Heart right ventricle (tissue), 16 donors: ENCODE results near the gene NCKAP5. TPM values are rescaled to one million over a fixed set of nuclear protein-coding genes. Genes with fewer than 3 reads are reported as not detected.

Source experiments
- ATAC-seq, 8 donors: fragments of 200-7000 bp; cut with Tn5 transposase; one replicate each; pipeline ENCODE4 v1.9.1; 2020; ENCODE audit warnings: mild to moderate bottlenecking in 8 of 8, moderate library complexity in 8 of 8, moderate number of reproducible peaks in 1 of 8
- DNase-seq, 2 donors: peaks; one replicate each; pipeline ENCODE4 v3.0.0-alpha.2; 2020
- H3K27ac ChIP-seq, 10 donors: fragments of 200-600 bp; sonication (generic) in 2 of 10; one replicate each; pipeline versions ENCODE4 v1.5.0 to v1.8.0; 2020 to 2022; ENCODE audit warnings: mild to moderate bottlenecking in 3 of 10
- H3K27me3 ChIP-seq, 7 donors: fragments of 200-600 bp; one replicate each; pipeline ENCODE4 v1.8.0; 2021 to 2022; ENCODE audit warnings: mild to moderate bottlenecking in 2 of 7
- H3K36me3 ChIP-seq, 9 donors: fragments of 200-600 bp; sonication (generic) in 1 of 9; one replicate each; pipeline versions ENCODE4 v1.5.0 to v1.8.0; 2020 to 2022; ENCODE audit warnings: mild to moderate bottlenecking in 2 of 9
- H3K4me1 ChIP-seq, 9 donors: fragments of 200-600 bp; sonication (generic) in 1 of 9; one replicate each; pipeline versions ENCODE4 v1.5.0 to v1.8.0; 2020 to 2022; ENCODE audit warnings: mild to moderate bottlenecking in 4 of 9
- H3K4me3 ChIP-seq, 10 donors: fragments of 200-600 bp; sonication (generic) in 2 of 10; one replicate each; pipeline versions ENCODE4 v1.5.0 to v1.8.0; 2020 to 2022; ENCODE audit warnings: mild to moderate bottlenecking in 7 of 10, moderate library complexity in 2 of 10
- H3K9me3 ChIP-seq, 11 donors: fragments of 200-600 bp in 10 of 11; sonication (generic) in 2 of 11; one replicate each; pipeline versions ENCODE4 v1.5.0 to v1.8.0; 2013 to 2022; ENCODE audit warnings: mild to moderate bottlenecking in 2 of 11, control low read depth in 1 of 11, moderate library complexity in 1 of 11
- WGBS, 2 donors: extraction: QIAGEN DNeasy Blood & Tissue Kit; methylation state at CpG; one replicate each; pipeline ENCODE4 v1.1.7; 2013; ENCODE audit warnings: inconsistent platforms in 1 of 2; 5-methylcytosine and 5-hydroxymethylcytosine counted together
- intact Hi-C, 10 donors: fragments of 100-400 bp; cut with DNase I; formaldehyde crosslinking; loops; one replicate each; pipeline versions ENCODE4 v1.11.1 to v1.14.2; 2022
- polyA plus RNA-seq, 2 donors: library from polyadenylated mRNA; stranded (reverse); fragments of 200-250 nt; gene quantifications; one replicate each; pipeline ENCODE4 v1.2.3, GENCODE V29; 2013
- total RNA-seq, 10 donors: library from RNA; stranded (reverse); fragmentation: NEBNext Ultra II Directional in 3 of 10; extraction: Animal tissue kit (Norgen Biotek cat#: 25700) in 3 of 10; gene quantifications; one replicate each; pipeline versions ENCODE4 v1.2.1 to v1.2.4, GENCODE V29; 2021 to 2023
- TF ChIP-seq, protein P1 (sequence below), 9 donors: fragments of 200-600 bp; sonication (generic) in 2 of 9; IDR thresholded peaks; one replicate each; pipeline versions ENCODE4 v1.5.0 to v1.8.0; 2021 to 2022; ENCODE audit warnings: antibody characterized with exemption in 9 of 9, mild to moderate bottlenecking in 5 of 9, moderate library complexity in 1 of 9
- donor health status: Arrhythmogenic right ventricular cardiomyopathy.
- donor health status: ischemic (EF 13 %, LVEDD 7.1; RV severe dilation, severe dysfunction).
- donor health status: healthy with polysubstance abuse.
- donor health status: DM: no; HTN: yes; CAD: no.
- donor health status: DM: no; HTN: no; CAD: no.
- donor health status: ischemic (EF 25% LVEDD 6.9; RV normal size, moderate dysfunction).
- donor health status: ischemic (EF 25% LVEDD 5.7; RV mildly dilated, moderate dysfunction).
- donor health status: healthy.
- donor health status: DM: yes; HTN: yes; CAD: no.
- donor health status: Ischemic cardiomyopathy.
- donor health status: ischemic (EF 35%, LVEDD 5.7; RV mildly dilated, moderate dysfunction).
- donor health status: nonischemic (EF 11% LVEDD 7.7; RV severe dilation, severe dysfunction).
- donor health status: DM: yes; HTN: yes; CAD: no.
- donor health status: PGD.
- donor health status: ischemic (EF 29% LVEDD 5.4; RV normal size, mild dysfunction).
- donor health status: nonischemic (EF 23%, LVEDD 6.1; RV moderate dilation, normal function).

The NCKAP5 gene
- total and polyA plus RNA-seq, 12 donors = 0.57 to 11.7 (median 6.2) TPM

DNA sequence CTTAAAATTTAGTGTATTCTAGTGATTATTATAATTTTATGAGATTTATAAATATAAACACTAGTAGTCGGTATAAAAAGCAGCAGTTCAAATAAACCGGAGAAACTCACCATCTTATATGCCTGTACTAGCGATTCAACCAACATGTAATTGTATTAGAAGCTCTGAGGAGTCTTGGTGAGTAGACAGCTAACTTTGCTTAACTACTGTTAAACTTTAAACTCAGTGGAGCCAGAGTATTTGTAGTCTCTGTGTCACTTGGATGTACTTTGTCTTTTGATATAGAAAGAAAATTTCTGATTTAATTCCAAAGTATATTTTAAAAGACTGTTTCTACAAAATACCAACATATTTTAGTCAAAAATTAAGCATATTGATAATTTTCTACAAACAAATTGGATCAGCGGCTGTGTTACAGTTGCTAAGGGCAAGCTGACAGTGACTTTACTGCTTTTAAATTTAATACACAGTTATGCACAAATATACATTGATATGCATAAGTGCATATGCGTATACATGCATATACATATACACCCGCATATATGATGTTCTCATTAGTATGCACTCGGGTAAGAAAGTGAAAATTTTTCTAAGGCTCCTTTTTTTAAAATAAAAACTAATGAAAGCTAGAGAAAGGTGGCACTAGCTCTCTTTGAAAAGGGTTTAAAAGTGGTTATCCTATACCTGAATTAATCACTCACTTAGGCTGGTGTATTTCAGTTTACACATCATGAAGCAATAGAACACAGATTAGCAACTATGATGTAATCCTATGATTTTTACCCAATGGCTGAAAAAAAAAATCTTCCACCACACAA is 374.5 kb downstream of the NCKAP5 start:
- intact Hi-C loops = no loop called here
- TF ChIP-seq, protein P1, sequence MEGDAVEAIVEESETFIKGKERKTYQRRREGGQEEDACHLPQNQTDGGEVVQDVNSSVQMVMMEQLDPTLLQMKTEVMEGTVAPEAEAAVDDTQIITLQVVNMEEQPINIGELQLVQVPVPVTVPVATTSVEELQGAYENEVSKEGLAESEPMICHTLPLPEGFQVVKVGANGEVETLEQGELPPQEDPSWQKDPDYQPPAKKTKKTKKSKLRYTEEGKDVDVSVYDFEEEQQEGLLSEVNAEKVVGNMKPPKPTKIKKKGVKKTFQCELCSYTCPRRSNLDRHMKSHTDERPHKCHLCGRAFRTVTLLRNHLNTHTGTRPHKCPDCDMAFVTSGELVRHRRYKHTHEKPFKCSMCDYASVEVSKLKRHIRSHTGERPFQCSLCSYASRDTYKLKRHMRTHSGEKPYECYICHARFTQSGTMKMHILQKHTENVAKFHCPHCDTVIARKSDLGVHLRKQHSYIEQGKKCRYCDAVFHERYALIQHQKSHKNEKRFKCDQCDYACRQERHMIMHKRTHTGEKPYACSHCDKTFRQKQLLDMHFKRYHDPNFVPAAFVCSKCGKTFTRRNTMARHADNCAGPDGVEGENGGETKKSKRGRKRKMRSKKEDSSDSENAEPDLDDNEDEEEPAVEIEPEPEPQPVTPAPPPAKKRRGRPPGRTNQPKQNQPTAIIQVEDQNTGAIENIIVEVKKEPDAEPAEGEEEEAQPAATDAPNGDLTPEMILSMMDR (IDR thresholded peaks at IDR 0.05) = no peak
- no peak for ATAC-seq

DNA sequence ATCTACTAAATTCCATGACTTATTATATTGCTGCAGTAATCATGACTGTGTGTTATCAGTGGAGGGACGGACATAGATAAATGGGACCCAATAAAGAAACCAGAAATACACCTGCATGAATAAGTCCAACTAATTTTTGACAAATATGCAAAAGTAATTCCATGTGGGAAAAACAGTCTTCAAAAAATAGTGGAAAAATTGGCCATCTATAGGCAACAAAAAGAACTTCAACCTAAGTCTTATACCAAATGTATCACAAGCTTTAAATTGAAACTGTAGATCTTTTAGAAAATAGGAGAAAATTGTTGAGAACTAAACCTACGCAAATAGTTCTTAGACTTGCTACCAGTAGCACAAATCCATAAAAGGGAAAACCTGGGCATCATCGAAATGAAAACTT is 376.2 kb downstream of the NCKAP5 start:
- WGBS, 2 donors = 92 to 95% methylated on average over 3 of the region's 3 CpGs
- intact Hi-C loops = no loop called here

More for the DNA sequence above, 374.5 kb downstream of the NCKAP5 start:
- peaks cover 0 to 20% (median 0%) of the 10 kb centered on the region in 11 donors for H3K9me3 ChIP-seq
- no peaks in the 10 kb centered on the region for H3K4me1 ChIP-seq
- H3K4me3 ChIP-seq = no peak overlapping the region
- 91 to 94% methylated on average over 7 of the region's 7 CpGs for WGBS, 2 donors
- no peak for DNase-seq
- H3K36me3 ChIP-seq = no peaks in the 10 kb centered on the region
- no peaks in the 10 kb centered on the region for H3K27me3 ChIP-seq
- H3K27ac ChIP-seq = no peak overlapping the region

DNA sequence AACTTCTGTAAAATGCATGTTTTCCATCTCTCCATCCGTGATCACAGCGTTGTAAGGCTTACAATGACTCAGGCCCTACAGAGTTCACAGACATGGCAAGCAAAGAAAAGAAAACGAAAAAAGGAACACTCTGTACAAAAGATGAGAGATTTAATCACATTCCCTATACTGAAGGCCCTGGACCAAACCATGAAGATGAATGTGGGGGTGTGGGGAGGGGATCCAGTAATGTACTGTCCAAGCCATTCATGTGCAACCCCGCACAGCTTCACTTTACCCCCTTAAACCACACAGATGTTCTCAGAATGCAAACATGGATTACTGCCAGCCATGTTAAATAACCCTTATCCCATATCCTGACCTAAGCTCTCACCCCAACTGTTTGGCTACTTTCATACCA is 391.1 kb downstream of the NCKAP5 start:
- Histone ChIP-seq H3K27ac (no peak overlapping the region), H3K4me1 (no peaks in the 10 kb centered on the region), H3K9me3 (peaks cover 0 to 7% (median 0%) of the 10 kb centered on the region in 11 donors), H3K4me3 (no peak overlapping the region), H3K27me3 (no peaks in the 10 kb centered on the region), H3K36me3 (no peaks in the 10 kb centered on the region)
- intact Hi-C loops = loop anchor here in 3 of 10 donors (10.0 kb wide), 3 partner anchors 378 to 632 kb away; no protein-coding TSS in a partner anchor
- ATAC-seq = no peak
- WGBS, 2 donors = 85 to 89% methylated on average over 4 of the region's 4 CpGs
- TF ChIP-seq, protein P1 (IDR thresholded peaks at IDR 0.05) = no peak
- no peak for DNase-seq

More for the DNA sequence above, 376.2 kb downstream of the NCKAP5 start:
- no peak for ATAC-seq
- Histone ChIP-seq H3K4me3 (no peak overlapping the region), H3K9me3 (peaks cover 0 to 20% (median 0%) of the 10 kb centered on the region in 11 donors), H3K36me3 (no peaks in the 10 kb centered on the region), H3K27me3 (no peaks in the 10 kb centered on the region), H3K27ac (no peak overlapping the region), H3K4me1 (no peaks in the 10 kb centered on the region)
- TF ChIP-seq, protein P1 (IDR thresholded peaks at IDR 0.05) = no peak
- no peak for DNase-seq

DNA sequence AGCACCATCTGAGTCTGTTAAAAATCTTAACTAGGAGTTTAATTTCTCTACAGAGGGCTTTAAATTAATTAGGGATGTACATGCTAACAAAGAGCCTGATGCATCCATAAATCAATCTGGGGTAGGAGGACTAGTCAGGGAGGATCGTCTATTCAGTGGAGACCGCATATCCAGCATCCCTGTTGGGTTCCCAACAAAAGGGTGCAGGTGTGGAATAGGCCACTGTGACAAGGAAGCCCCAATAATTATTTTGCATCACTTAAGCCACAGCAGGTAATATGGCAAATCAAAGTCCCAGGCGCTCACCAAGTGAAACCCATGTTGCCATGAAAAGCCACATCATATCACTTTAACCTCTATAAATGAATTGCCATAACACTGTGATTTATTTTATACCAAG is 392.3 kb downstream of the NCKAP5 start:
- Histone ChIP-seq H3K27ac (no peak overlapping the region), H3K4me3 (no peak overlapping the region), H3K36me3 (no peaks in the 10 kb centered on the region), H3K27me3 (no peaks in the 10 kb centered on the region), H3K9me3 (no peaks in the 10 kb centered on the region), H3K4me1 (no peaks in the 10 kb centered on the region)
- WGBS, 2 donors = 91 to 93% methylated on average over 3 of the region's 3 CpGs
- no peak for DNase-seq
- TF ChIP-seq, protein P1 (IDR thresholded peaks at IDR 0.05) = no peak
- intact Hi-C loops = loop anchor here in 3 of 10 donors (10.0 kb wide), 3 partner anchors 379 to 631 kb away; no protein-coding TSS in a partner anchor
- no peak for ATAC-seq
